Cerebellar cortex (tissue), 1 donor: Measurements from ENCODE around the gene IPCEF1.
A peak's percentile ranks its signal among the peaks of the same experiment; 100 is the strongest.

Experiments
- DNase-seq: peaks from one replicate; pipeline ENCODE4 v3.0.0-alpha.2; 2015; ENCODE audit warnings: low spot score

IPCEF1 gene

GRCh38 chr6:154373971-154374370 lies 17.4 kb upstream of the IPCEF1 start:
- DNase-seq = no peak

GRCh38 chr6:154371281-154371680 lies 14.7 kb upstream of the IPCEF1 start:
- DNase-seq = no peak

- DNase-seq = peak; percentile 20
Observed at GRCh38 chr6:154370545-154370944, 13.9 kb upstream of the IPCEF1 start.

- DNase-seq = no peak
Observed at GRCh38 chr6:154367839-154368695, 11.5 kb upstream of the IPCEF1 start.

GRCh38 chr6:154367336-154367735 lies 10.7 kb upstream of the IPCEF1 start:
- DNase-seq = no peak

GRCh38 chr6:154363821-154364220 lies 7.2 kb upstream of the IPCEF1 start:
- no peak for DNase-seq

- no peak for DNase-seq
Observed at GRCh38 chr6:154361476-154361875, 4.9 kb upstream of the IPCEF1 start.

- no peak for DNase-seq
Observed at GRCh38 chr6:154360476-154360875, 3.9 kb upstream of the IPCEF1 start.

- no peak for DNase-seq
Observed at GRCh38 chr6:154359679-154360078, 3.1 kb upstream of the IPCEF1 start.

- peak; percentile 54 for DNase-seq
Observed at GRCh38 chr6:154359161-154359574, 2.6 kb upstream of the IPCEF1 start.

- DNase-seq = no peak
Observed at GRCh38 chr6:154358019-154358545, 1.5 kb upstream of the IPCEF1 start.

- DNase-seq = no peak
Observed at GRCh38 chr6:154356113-154356512, 490 bp downstream of the IPCEF1 start.

GRCh38 chr6:154354265-154354777 lies 2.3 kb downstream of the IPCEF1 start:
- DNase-seq = no peak

GRCh38 chr6:154353626-154354025 lies 3.0 kb downstream of the IPCEF1 start:
- no peak for DNase-seq

GRCh38 chr6:154352898-154353585 lies 3.6 kb downstream of the IPCEF1 start:
- no peak for DNase-seq

- DNase-seq = no peak
Observed at GRCh38 chr6:154350293-154350692, 6.3 kb downstream of the IPCEF1 start.

- no peak for DNase-seq
Observed at GRCh38 chr6:154347981-154348380, 8.6 kb downstream of the IPCEF1 start.

GRCh38 chr6:154345811-154346210 lies 10.8 kb downstream of the IPCEF1 start:
- no peak for DNase-seq

GRCh38 chr6:154343473-154344308 lies 12.9 kb downstream of the IPCEF1 start:
- no peak for DNase-seq

GRCh38 chr6:154341871-154342270 lies 14.7 kb downstream of the IPCEF1 start:
- no peak for DNase-seq

- no peak for DNase-seq
Observed at GRCh38 chr6:154341336-154341735, 15.3 kb downstream of the IPCEF1 start.

GRCh38 chr6:154337406-154338005 lies 19.1 kb downstream of the IPCEF1 start:
- no peak for DNase-seq
